Activated T-helper 2 cell treated with anti-CD3 and anti-CD28 coated beads, Interferon-gamma antibody, Interleukin-2, Interleukin-4, amounts not matched to agents 10 μg/mL and 5 μg/mL and 100 μg/mL, durations not matched to agents 14 hours and 24 hours and 36 hours (primary cell): Measurements from ENCODE around the gene PITPNC1. TPM values are rescaled to one million over a fixed set of nuclear protein-coding genes. Genes with fewer than 3 reads are reported as not detected.
A peak's percentile ranks its signal among the peaks of the same experiment; 100 is the strongest.
"Not testable (repeated sequence)": the region's sequence is repeated elsewhere in the genome, so short reads cannot be mapped to it uniquely, and the experiment has no call there.

Experiments used
- DNase-seq: peaks from one replicate; pipeline ENCODE4 v3.0.0; 2021; ENCODE audit warnings: low spot score
- H3K27ac Mint-ChIP-seq: one replicate; pipeline ENCODE4 v1.8.0; 2021; ENCODE audit warnings: mixed read lengths
- H3K27me3 Mint-ChIP-seq: one replicate; pipeline ENCODE4 v1.8.0; 2021; ENCODE audit warnings: low read depth, mixed read lengths
- H3K36me3 Mint-ChIP-seq: one replicate; pipeline ENCODE4 v1.8.0; 2021; ENCODE audit warnings: low read depth, mixed read lengths
- H3K4me1 Mint-ChIP-seq: one replicate; pipeline ENCODE4 v1.8.0; 2021; ENCODE audit warnings: low read depth, mixed read lengths
- H3K4me3 Mint-ChIP-seq: one replicate; pipeline ENCODE4 v1.8.0; 2021; ENCODE audit warnings: low read depth, mild to moderate bottlenecking, moderate library complexity, mixed read lengths
- H3K9me3 Mint-ChIP-seq: one replicate; pipeline ENCODE4 v1.8.0; 2021; ENCODE audit warnings: mixed read lengths
- intact Hi-C: fragments of 100-400 bp; cut with micrococcal nuclease; formaldehyde crosslinking; loops from one replicate; pipeline ENCODE4 v1.15.1; 2023
- total RNA-seq: library from RNA; stranded (reverse); gene quantifications from 2 replicates; pipeline ENCODE4 v1.2.3, GENCODE V29; 2022

The PITPNC1 gene
- total RNA-seq, 1 donor from 2014 or later = 11.2 TPM

DNA sequence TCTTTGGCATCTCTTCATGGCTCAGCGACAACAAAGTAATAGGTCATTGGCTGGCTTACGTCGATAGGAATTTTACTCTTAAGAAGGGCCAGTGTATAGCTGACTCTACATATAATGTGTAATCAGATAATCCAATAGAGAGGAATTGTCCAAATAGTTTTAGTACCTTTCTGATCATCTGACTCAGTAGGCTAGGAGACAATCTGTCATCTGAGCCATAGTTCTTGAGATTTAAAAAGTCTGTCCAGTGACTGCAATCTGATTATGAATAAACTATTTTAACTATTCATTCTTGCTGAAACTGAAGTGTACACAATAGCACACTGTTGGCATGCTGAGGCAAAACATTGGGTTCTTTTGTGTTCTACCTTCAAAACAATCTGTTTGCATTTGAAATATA lies 319.3 kb downstream of the PITPNC1 start:
- intact Hi-C loops = no loop called here
- Mint-ChIP-seq H3K9me3 (no peaks in the 10 kb centered on the region), H3K4me1 (no peaks in the 10 kb centered on the region), H3K36me3 (no peaks in the 10 kb centered on the region), H3K27ac (no peak overlapping the region), H3K4me3 (no peak overlapping the region), H3K27me3 (peaks cover 8% of the 10 kb centered on the region)
- no peak for DNase-seq

DNA sequence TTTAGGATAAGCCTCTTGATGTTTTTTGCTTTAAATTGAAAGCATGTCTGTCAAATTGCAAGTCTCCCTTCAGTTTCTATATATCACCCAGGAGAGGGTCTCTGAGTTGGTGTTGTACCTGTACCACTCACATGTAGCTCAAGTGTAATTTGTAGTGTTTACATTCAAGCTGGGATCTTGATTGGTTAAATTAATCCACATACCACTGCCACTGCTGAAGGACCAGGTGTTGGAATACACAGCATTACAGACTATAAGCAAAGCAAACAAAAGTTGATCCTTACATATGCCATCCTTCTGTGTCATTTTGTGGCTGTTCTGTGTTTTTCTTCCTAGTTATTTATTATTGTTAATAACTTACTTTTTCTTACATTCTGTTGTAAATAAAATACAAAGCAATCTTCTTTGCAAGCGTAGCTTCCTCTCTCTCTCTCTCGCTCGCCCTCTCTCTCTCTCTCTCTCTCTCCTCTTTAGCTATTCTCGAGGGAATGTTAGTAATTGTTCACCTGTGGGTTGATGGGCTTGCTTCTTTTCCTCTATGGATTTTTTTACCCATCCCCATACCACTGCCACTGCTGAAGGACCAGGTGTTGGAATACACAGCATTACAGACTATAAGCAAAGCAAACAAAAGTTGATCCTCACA lies 319.9 kb downstream of the PITPNC1 start:
- DNase-seq = no peak
- intact Hi-C loops = no loop called here
- Mint-ChIP-seq H3K27me3 (peaks cover 8% of the 10 kb centered on the region), H3K4me1 (no peaks in the 10 kb centered on the region), H3K9me3 (no peaks in the 10 kb centered on the region), H3K27ac (no peak overlapping the region), H3K4me3 (no peak overlapping the region), H3K36me3 (no peaks in the 10 kb centered on the region)

DNA sequence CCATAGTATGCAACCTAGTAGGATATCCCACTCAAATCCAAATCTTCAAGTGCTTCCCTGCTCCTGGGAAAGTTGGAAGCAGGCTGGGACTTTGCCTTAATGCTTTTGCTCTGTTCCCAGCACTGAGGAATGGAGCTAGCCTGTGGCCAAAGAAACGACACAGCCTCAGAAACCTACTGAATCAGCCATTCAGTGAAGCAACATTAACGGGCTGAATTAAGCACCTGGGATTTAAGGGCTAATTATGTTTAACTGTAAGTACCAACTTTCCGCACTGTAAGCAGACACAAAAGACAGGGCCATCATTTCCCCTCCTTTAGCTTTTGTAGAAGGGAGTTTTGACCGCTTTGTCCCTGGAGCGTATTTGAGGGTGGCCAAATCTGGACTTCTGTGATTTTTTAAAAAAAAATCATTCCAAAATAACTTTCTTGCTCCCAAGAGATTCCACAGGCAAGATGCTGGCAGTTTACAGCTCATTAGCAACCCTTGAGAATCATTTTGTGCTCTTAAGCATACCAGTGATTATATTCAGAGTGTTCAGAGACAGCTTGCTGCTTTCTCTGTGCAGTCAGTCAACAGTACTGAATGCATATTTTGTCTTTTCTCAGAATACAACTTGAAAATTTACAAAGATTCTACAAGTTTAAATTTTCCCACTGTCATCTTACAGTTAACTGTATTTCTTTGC lies 323.1 kb downstream of the PITPNC1 start:
- no peak for DNase-seq
- Mint-ChIP-seq H3K4me3 (no peak overlapping the region), H3K4me1 (no peaks in the 10 kb centered on the region), H3K36me3 (no peaks in the 10 kb centered on the region), H3K27ac (no peak overlapping the region), H3K9me3 (no peaks in the 10 kb centered on the region), H3K27me3 (peaks cover 8% of the 10 kb centered on the region)
- intact Hi-C loops = no loop called here

DNA sequence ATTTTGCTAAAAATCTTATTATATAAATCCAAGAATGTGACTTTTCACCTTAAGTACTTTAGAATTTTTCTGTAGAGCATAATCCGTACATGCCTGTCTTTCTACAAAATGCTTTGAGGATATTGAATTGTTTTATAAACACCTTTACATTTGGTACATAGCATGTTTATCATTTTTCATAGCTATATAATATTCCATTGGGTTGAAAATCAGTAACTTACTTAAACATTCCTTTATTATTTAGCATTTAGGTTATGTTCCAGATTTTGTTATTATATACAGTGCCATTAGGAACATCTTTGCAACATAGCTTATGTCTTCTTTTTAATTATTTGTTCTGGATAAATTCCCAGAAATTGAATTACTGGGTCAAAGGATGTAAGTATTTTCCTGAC lies 323.6 kb downstream of the PITPNC1 start:
- Mint-ChIP-seq H3K36me3 (no peaks in the 10 kb centered on the region), H3K4me3 (no peak overlapping the region), H3K9me3 (no peaks in the 10 kb centered on the region), H3K27me3 (peaks cover 8% of the 10 kb centered on the region), H3K27ac (no peak overlapping the region), H3K4me1 (no peaks in the 10 kb centered on the region)
- DNase-seq = no peak
- intact Hi-C loops = no loop called here

DNA sequence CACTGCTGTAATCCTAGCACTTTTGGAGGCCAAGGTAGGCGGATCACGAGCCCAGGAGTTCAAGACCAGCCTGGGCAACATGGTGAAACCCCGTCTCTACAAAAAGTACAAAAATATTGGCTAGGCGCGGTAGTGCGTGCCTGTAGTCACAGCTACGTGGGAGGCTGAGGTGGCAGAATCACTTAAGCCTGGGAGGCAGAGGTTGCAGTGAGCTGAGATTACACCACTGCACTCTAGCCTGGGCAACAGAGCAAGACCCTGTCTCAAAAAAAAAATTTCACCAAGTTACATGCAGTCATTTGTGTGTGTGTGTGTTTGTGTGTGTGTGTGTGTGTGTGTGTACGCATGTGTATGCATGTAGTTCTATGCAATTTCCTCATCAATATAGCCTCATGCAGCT lies 325.8 kb downstream of the PITPNC1 start:
- H3K36me3 Mint-ChIP-seq, H3K4me1 Mint-ChIP-seq, H3K4me3 Mint-ChIP-seq, H3K27me3 Mint-ChIP-seq, H3K27ac Mint-ChIP-seq, H3K9me3 Mint-ChIP-seq, intact Hi-C loops, DNase-seq: not testable (repeated sequence)

DNA sequence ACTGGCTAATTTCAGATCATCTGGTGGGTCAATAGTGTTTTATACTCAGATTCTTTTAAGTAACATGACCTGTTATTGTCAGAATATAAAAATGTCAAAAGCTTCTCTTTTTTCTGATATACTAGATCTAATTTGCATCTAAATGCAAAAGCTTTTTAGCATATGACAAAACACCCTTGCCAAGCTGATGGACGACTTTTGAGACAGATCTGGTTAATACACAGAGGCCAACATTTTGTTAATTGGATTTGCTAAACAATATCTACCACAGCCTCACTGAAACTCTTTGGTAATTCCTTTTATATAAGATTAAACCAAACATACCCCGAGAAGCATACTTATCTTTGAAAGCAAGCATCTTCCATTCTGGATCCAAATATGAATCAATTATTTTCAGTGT lies 330.4 kb downstream of the PITPNC1 start:
- Mint-ChIP-seq H3K4me1 (no peaks in the 10 kb centered on the region), H3K27me3 (peaks cover 3% of the 10 kb centered on the region), H3K9me3 (no peaks in the 10 kb centered on the region), H3K27ac (no peak overlapping the region), H3K36me3 (no peaks in the 10 kb centered on the region), H3K4me3 (no peak overlapping the region)
- intact Hi-C loops = no loop called here
- DNase-seq = no peak

DNA sequence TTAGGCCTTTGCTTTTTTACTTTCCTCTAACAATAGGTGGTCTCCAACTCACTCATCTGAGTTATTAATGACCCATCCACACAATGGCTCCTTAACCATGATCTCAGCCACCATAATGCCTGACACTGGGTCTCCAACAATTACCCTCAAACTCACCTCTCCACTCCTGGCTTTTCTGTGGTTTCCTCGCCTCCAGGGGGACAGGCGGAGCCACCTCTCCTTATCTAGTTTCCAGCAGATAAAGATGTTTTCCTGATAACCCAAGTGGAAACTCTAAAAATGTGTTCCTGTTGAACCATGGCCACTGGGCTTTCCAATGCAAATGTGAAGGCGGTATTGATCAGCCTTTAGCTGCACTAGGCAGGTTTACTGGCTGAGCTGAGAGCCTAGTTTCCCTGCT lies 331.3 kb downstream of the PITPNC1 start:
- Mint-ChIP-seq H3K4me3 (no peak overlapping the region), H3K9me3 (no peaks in the 10 kb centered on the region), H3K27ac (no peak overlapping the region), H3K36me3 (no peaks in the 10 kb centered on the region), H3K27me3 (peaks cover 3% of the 10 kb centered on the region), H3K4me1 (no peaks in the 10 kb centered on the region)
- no peak for DNase-seq
- intact Hi-C loops = no loop called here

DNA sequence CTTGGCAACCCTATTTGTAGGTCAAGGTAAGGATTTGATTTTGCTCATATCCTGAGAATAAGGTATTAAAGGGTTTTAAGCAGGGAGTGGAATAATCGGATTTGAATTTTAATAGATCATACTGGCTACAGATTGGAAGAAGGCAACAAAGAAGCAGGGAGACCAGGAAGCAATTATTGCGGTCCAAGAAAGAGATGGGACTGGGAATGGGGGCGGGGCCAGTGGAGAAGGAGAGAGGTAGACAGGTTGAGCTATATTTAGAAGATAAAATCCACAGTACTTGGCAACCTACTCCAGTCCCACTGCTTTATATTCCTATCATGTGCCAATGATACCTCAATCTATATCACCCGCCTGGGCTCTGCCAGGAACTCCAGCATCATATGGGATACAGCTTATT lies 334.8 kb downstream of the PITPNC1 start:
- Mint-ChIP-seq H3K36me3 (no peaks in the 10 kb centered on the region), H3K4me3 (no peak overlapping the region), H3K9me3 (no peaks in the 10 kb centered on the region), H3K27me3 (peaks cover 3% of the 10 kb centered on the region), H3K27ac (no peak overlapping the region), H3K4me1 (peaks cover 5% of the 10 kb centered on the region)
- DNase-seq = no peak
- intact Hi-C loops = no loop called here

DNA sequence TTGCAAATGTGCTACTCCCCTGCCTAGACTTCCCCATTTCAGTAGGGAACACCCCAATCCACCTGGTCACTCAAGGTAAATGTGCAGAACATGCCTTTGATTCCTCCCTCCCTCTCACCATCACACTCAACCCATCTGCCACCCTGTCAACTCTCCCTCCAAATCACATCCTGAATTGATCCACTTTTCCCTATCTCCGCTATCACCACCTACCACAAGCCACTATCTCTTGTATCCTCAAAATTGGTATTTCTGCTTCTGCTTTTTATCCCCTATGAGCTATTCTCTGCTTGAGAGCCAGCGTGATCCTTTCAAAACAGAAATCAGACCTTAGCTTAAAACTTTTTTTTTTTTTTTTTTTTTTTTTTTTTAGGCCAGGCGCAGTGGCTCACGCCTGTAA lies 335.3 kb downstream of the PITPNC1 start:
- intact Hi-C loops = no loop called here
- peaks cover 3% of the 10 kb centered on the region for H3K27me3 Mint-ChIP-seq
- no peak overlapping the region for H3K27ac Mint-ChIP-seq
- H3K4me1 Mint-ChIP-seq = peaks cover 8% of the 10 kb centered on the region
- H3K9me3 Mint-ChIP-seq = no peaks in the 10 kb centered on the region
- no peak for DNase-seq
- no peaks in the 10 kb centered on the region for H3K36me3 Mint-ChIP-seq
- H3K4me3 Mint-ChIP-seq = no peak overlapping the region

DNA sequence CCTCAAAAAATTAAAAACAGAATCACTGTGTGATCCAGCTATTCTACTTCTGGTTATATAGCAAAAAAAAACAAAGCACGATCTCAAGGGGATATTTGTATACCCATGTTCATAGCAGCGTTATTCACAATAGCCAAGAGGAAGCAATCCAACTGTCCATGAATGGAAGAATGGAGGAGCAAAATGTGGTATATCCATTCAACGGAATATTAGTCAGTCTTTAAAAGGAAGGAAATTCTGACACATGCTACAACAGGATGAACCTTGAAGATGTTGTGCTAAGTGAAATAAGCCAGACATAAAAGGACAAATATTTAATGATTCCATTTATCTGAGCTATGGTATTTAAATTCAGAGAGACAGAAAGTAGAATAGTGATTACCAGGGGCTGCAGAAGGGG lies 336.1 kb downstream of the PITPNC1 start:
- H3K4me1 Mint-ChIP-seq = peaks cover 8% of the 10 kb centered on the region
- H3K27ac Mint-ChIP-seq = no peak overlapping the region
- intact Hi-C loops = no loop called here
- DNase-seq = no peak
- no peaks in the 10 kb centered on the region for H3K27me3 Mint-ChIP-seq
- no peaks in the 10 kb centered on the region for H3K9me3 Mint-ChIP-seq
- H3K36me3 Mint-ChIP-seq = peaks cover 5% of the 10 kb centered on the region
- H3K4me3 Mint-ChIP-seq = no peak overlapping the region

DNA sequence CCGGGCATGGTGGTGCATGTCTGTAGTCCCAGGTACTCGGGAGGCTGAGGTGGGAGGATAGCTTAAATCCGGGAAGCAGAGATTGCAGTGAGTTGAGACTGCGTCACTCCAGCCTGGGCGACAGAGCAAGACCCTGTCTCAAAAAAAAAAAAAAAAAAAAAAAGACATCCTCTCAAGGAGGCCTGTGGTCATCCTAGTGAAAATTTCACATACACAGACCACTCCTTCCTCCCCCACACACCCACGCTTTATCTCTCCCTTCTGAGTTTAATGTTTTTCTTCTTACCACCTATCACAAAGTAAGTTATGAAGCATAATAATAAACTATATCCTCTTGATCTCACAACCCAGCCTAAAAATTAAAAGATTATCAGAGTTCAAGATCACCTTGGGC lies 339.3 kb downstream of the PITPNC1 start:
- no peaks in the 10 kb centered on the region for H3K9me3 Mint-ChIP-seq
- peaks cover 26% of the 10 kb centered on the region for H3K36me3 Mint-ChIP-seq
- peaks cover 11% of the 10 kb centered on the region for H3K4me1 Mint-ChIP-seq
- no peaks in the 10 kb centered on the region for H3K27me3 Mint-ChIP-seq
- intact Hi-C loops = loop anchor here (5.0 kb wide), 1 partner anchor 321 kb away; the partner anchor contains the start of gene KPNA2
- DNase-seq = no peak
- H3K4me3 Mint-ChIP-seq = no peak overlapping the region
- no peak overlapping the region for H3K27ac Mint-ChIP-seq

DNA sequence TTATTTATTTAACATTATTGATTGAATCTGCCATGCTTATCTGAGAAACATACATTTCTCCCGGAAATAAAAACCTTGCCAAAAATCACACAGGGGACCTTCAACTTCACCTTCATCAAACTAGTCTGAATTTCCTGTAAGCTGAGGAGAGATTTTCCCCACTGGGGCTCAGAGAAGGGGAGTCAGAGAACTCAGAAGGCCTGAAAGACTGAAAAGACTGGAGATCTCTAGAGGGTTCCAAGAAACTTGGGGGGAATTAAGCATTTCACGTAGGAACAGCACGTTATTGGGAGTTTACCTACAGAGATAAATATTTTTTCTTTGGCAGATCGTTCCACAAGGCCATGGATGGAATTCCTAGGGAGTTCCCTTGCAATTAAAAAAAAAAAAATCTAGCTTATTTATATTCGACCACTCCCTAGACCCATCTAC lies 340.1 kb downstream of the PITPNC1 start:
- DNase-seq = no peak
- H3K27me3 Mint-ChIP-seq = no peaks in the 10 kb centered on the region
- H3K4me3 Mint-ChIP-seq = peak overlapping the region; percentile 100
- intact Hi-C loops = loop anchor here (1.0 to 5.0 kb wide), 3 partner anchors 108 to 472 kb away; partner anchors contain the start of genes BPTF, HELZ and KPNA2
- no peaks in the 10 kb centered on the region for H3K9me3 Mint-ChIP-seq
- peaks cover 13% of the 10 kb centered on the region for H3K4me1 Mint-ChIP-seq
- H3K36me3 Mint-ChIP-seq = peaks cover 34% of the 10 kb centered on the region
- peak overlapping the region; percentile 100 for H3K27ac Mint-ChIP-seq

DNA sequence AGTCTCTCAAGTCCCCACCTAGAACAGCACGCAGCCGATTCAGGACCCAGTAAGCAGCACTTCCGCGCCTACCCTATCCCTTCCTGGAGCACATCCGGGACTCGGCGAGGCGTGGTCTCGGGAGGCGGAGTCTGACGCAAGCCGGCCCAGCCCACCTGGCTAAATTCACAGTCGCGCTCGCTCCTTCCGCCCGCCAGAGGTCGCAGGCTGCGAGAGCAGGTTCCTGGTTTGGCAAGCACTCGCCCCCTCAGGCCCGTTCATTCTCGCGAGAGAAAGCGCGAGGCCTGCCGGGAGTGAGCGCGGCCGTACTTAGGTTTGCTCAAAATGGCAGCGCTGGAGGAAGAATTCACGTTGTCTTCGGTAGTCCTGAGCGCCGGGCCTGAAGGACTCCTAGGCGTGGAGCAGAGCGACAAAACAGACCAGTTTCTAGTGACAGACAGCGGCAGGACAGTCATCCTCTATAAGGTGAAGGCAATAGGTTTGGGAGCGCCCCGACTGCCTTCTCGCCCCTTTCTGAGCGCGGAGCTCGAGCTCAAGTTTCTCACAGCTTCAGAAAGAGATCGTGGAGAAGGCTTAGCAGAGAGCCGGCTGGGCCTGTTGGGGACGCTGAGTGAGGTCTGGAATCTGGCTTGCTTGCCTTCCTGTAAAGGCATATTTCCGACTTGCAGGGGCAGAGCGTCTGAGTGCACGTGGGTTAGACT lies 340.7 kb downstream of the PITPNC1 start, which contains the start of gene NOL11:
TSS of gene NOL11 (plus strand) at position 313 of the 701 bp plus-strand sequence. CDS start at position 325, 12 bp downstream.
- Mint-ChIP-seq H3K27ac (peak within 1 kb of the TSS; percentile 100), H3K36me3 (peaks cover 40% of the 10 kb centered on the region), H3K27me3 (no peaks in the 10 kb centered on the region), H3K4me3 (peak within 1 kb of the TSS; percentile 100), H3K9me3 (no peaks in the 10 kb centered on the region), H3K4me1 (peaks cover 13% of the 10 kb centered on the region)
- intact Hi-C loops = loop anchor here (1.0 to 5.0 kb wide), 3 partner anchors 108 to 472 kb away; partner anchors contain the start of genes BPTF, HELZ and KPNA2
- peak; percentile 99 for DNase-seq
